Endothelial cell of umbilical vein (primary cell): ENCODE results near the gene TNS1.

Source experiments
- CTCF ChIP-seq, 2 donors: IDR thresholded peaks; 1 replicate in 1 of 2; 2 replicates in 1 of 2; pipeline ENCODE4 v1.5.1; 2011; ENCODE audit warnings: low read length in 2 of 2, mild to moderate bottlenecking in 2 of 2, moderate library complexity in 2 of 2, control low read depth in 1 of 2, inconsistent platforms in 1 of 2, low read depth in 1 of 2; ENCODE audit not compliant: insufficient read depth in 1 of 2; ENCODE audit errors: extremely low read depth in 1 of 2
- EZH2 ChIP-seq: IDR thresholded peaks from 2 replicates; pipeline ENCODE4 v1.6.1; 2012; ENCODE audit warnings: borderline replicate concordance, low read depth, mild to moderate bottlenecking, moderate library complexity, low read length, inconsistent platforms; ENCODE audit not compliant: severe bottlenecking
- JUN ChIP-seq: IDR thresholded peaks from 2 replicates; pipeline ENCODE4 v1.6.1; 2011; ENCODE audit warnings: borderline replicate concordance, low read depth; ENCODE audit not compliant: insufficient read length, insufficient read depth
- MYC ChIP-seq: IDR thresholded peaks from one replicate; pipeline ENCODE4 v1.6.1; 2011; ENCODE audit warnings: mild to moderate bottlenecking, low read depth, low read length

GRCh38 chr2:217995731-217996231 is 7.0 kb downstream of the TNS1 start:
- TF ChIP-seq EZH2 (no peak), JUN (no peak), CTCF (IDR thresholded peaks at IDR 0.05; ENCODE audit: extremely low read depth in 1 of 2, insufficient read depth in 1 of 2, low read depth in 1 of 2, low read length in 2 of 2) (no peak), MYC (no peak)
